MM.1S (cell line): Measurements from ENCODE around the gene DZIP1L.

Source experiments
- DNase-seq: peaks from one replicate; pipeline ENCODE4 v3.0.0-alpha.2; 2015
- H2AFZ ChIP-seq: fragments of 300-600 bp; sonication (generic); 2 replicates; pipeline ENCODE4 v1.6.0; 2016; ENCODE audit warnings: antibody characterized with exemption, low read length
- H3F3A ChIP-seq: fragments of 300-600 bp; sonication (generic); 2 replicates; pipeline ENCODE4 v1.6.1; 2016; ENCODE audit warnings: mild to moderate bottlenecking, antibody characterized with exemption, low read length, moderate library complexity, mixed read lengths; ENCODE audit not compliant: insufficient read depth
- H3K27ac ChIP-seq: fragments of 300-600 bp; sonication (generic); 2 replicates; pipeline ENCODE4 v1.5.1; 2016; ENCODE audit warnings: mild to moderate bottlenecking, low read length
- H3K27me3 ChIP-seq: fragments of 300-600 bp; sonication (generic); replicated peaks from 2 replicates; pipeline ENCODE4 v1.6.0; 2016; ENCODE audit warnings: low read length; ENCODE audit not compliant: insufficient read depth
- H3K36me3 ChIP-seq: fragments of 300-600 bp; sonication (generic); replicated peaks from 2 replicates; pipeline ENCODE4 v1.6.1; 2016; ENCODE audit warnings: mild to moderate bottlenecking, low read length, mixed read lengths; ENCODE audit not compliant: insufficient read depth
- H3K4me1 ChIP-seq: fragments of 300-600 bp; sonication (generic); 2 replicates; pipeline ENCODE4 v1.6.1; 2016; ENCODE audit warnings: low read length, mixed read lengths
- H3K4me2 ChIP-seq: fragments of 300-600 bp; sonication (generic); 2 replicates; pipeline ENCODE4 v1.6.0; 2016; ENCODE audit warnings: low read depth, low read length
- H3K4me3 ChIP-seq: fragments of 300-600 bp; sonication (generic); 2 replicates; pipeline ENCODE4 v1.5.1; 2016; ENCODE audit warnings: low read length, mixed read lengths
- H3K79me2 ChIP-seq: fragments of 300-600 bp; sonication (generic); 2 replicates; pipeline ENCODE4 v1.6.1; 2016; ENCODE audit warnings: mixed run types, low read length, mixed read lengths
- H3K9ac ChIP-seq: fragments of 300-600 bp; sonication (generic); 2 replicates; pipeline ENCODE4 v1.6.1; 2016; ENCODE audit warnings: low read length, mixed read lengths
- H3K9me2 ChIP-seq: fragments of 300-600 bp; sonication (generic); replicated peaks from 2 replicates; pipeline ENCODE4 v1.6.1; 2016; ENCODE audit warnings: mild to moderate bottlenecking, low read length, mixed read lengths; ENCODE audit not compliant: insufficient read depth
- H3K9me3 ChIP-seq: fragments of 300-600 bp; sonication (generic); replicated peaks from 2 replicates; pipeline ENCODE4 v1.6.1; 2016; ENCODE audit warnings: mild to moderate bottlenecking, low read length, mixed read lengths; ENCODE audit not compliant: insufficient read depth
- H4K20me1 ChIP-seq: fragments of 300-600 bp; sonication (generic); 2 replicates; pipeline ENCODE4 v1.6.1; 2016; ENCODE audit warnings: mild to moderate bottlenecking, low read length, moderate library complexity, mixed read lengths; ENCODE audit not compliant: insufficient read depth
- CTCF ChIP-seq: fragments of 300-600 bp; sonication (generic); IDR thresholded peaks from 2 replicates; pipeline ENCODE4 v1.5.1; 2016; ENCODE audit warnings: antibody characterized with exemption, low read length, mixed read lengths
- EZH2 ChIP-seq: fragments of 300-600 bp; sonication (generic); optimal IDR thresholded peaks from 2 replicates; pipeline ENCODE3; 2017; ENCODE audit warnings: low read depth, mild to moderate bottlenecking, antibody characterized with exemption, low read length, mixed read lengths
- EZH2phosphoT487 ChIP-seq: fragments of 300-600 bp; sonication (generic); IDR thresholded peaks from 2 replicates; pipeline ENCODE4 v1.6.1; 2018; ENCODE audit warnings: antibody characterized with exemption, low read length

The DZIP1L gene

DNA sequence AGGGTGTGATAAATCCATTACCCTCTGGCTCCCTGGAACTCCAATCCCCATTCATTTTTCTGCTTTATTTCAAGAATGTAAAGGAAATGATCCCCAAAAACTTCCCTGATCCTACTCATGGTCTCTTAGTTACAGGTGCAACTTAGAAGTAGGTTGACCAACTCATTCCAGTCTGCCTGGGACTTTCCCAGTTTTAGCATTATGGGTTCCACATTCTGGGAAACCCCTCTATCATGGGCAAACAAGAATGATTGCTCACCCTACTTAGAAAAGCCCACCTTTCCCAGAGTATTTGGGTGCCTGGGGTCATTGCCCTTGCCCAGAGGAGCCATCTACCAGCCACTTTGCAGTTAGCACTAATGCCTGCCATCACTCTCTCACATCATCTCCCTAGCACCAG is 89.9 kb downstream of the DZIP1L start:
- DNase-seq = no peak
- Histone ChIP-seq H3K4me1 (no peaks in the 10 kb centered on the region), H3F3A (no peaks in the 10 kb centered on the region), H3K79me2 (no peaks in the 10 kb centered on the region), H3K9ac (no peak overlapping the region), H3K9me3 (no peaks in the 10 kb centered on the region), H3K9me2 (no peaks in the 10 kb centered on the region), H2AFZ (no peak overlapping the region), H3K36me3 (no peaks in the 10 kb centered on the region), H4K20me1 (no peaks in the 10 kb centered on the region), H3K27me3 (no peaks in the 10 kb centered on the region), H3K4me3 (no peak overlapping the region), H3K27ac (no peak overlapping the region), H3K4me2 (no peak overlapping the region)
- TF ChIP-seq CTCF = no peak
- TF ChIP-seq EZH2 = no peak
- no peak for TF ChIP-seq EZH2phosphoT487

GRCh38 chr3:138023754-138024153 is 91.7 kb downstream of the DZIP1L start:
- Histone ChIP-seq H3K9ac (no peak overlapping the region), H3K27ac (no peak overlapping the region), H4K20me1 (no peaks in the 10 kb centered on the region), H3K4me2 (no peak overlapping the region), H2AFZ (no peak overlapping the region), H3K4me3 (no peak overlapping the region), H3F3A (no peaks in the 10 kb centered on the region), H3K9me2 (no peaks in the 10 kb centered on the region), H3K9me3 (no peaks in the 10 kb centered on the region), H3K4me1 (no peaks in the 10 kb centered on the region), H3K36me3 (no peaks in the 10 kb centered on the region), H3K79me2 (no peaks in the 10 kb centered on the region), H3K27me3 (no peaks in the 10 kb centered on the region)
- TF ChIP-seq EZH2phosphoT487 = no peak
- no peak for DNase-seq

DNA sequence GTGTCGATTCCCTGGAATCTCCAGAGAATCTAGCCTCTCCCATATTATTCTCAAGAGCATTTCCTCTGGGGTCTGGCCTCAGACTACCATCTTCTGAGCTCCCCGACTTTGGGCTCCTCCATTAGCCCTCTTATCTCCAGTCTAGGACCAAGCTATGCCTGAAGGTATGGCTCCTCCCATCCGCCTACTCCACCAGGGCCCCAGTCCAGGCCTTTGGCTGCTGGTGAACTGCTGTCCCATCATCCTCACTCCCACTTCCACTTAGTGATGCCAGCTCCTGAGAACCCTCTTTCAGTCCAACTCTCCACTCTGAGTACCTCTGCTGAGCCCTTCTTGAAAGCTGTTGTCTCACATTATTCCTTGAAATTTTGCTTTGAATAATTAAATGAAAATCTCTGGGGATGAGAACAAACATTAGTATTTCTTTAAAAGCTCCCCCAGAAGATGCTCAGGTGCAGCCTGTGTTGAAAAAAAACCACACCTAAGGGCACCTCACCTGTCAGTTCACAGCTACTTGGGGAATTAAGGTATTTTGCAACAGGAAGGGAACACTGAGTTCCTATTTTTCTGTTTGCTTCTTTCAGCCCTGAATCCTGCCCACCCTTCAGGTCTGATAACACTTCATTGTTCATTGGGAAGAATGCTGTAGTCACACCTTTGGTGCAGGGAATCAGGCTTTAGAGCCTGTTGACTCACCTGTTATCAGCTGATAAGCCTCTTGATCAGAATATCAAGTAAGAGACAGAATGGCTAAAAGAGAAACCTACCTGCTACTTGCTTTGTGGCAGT is 95.9 kb downstream of the DZIP1L start:
- H3K4me3 ChIP-seq = no peak overlapping the region
- no peak for DNase-seq
- no peak overlapping the region for H3K27ac ChIP-seq
- H3K9me2 ChIP-seq = no peaks in the 10 kb centered on the region
- H3K9ac ChIP-seq = no peak overlapping the region
- no peaks in the 10 kb centered on the region for H3K27me3 ChIP-seq
- no peaks in the 10 kb centered on the region for H3F3A ChIP-seq
- no peaks in the 10 kb centered on the region for H3K9me3 ChIP-seq
- no peaks in the 10 kb centered on the region for H3K36me3 ChIP-seq
- no peaks in the 10 kb centered on the region for H3K4me1 ChIP-seq
- no peak overlapping the region for H2AFZ ChIP-seq
- H4K20me1 ChIP-seq = no peaks in the 10 kb centered on the region
- H3K4me2 ChIP-seq = no peak overlapping the region
- no peaks in the 10 kb centered on the region for H3K79me2 ChIP-seq
- TF ChIP-seq EZH2 (no peak), EZH2phosphoT487 (no peak), CTCF (no peak)

GRCh38 chr3:138016065-138016464 is 99.3 kb downstream of the DZIP1L start:
- H3F3A ChIP-seq = no peaks in the 10 kb centered on the region
- no peak overlapping the region for H2AFZ ChIP-seq

More at GRCh38 chr3:138016065-138016464, 99.3 kb downstream of the DZIP1L start:
- Histone ChIP-seq H3K27me3 (no peaks in the 10 kb centered on the region), H3K4me2 (no peak overlapping the region), H3K4me3 (no peak overlapping the region), H3K9me2 (no peaks in the 10 kb centered on the region), H4K20me1 (no peaks in the 10 kb centered on the region), H3K9me3 (no peaks in the 10 kb centered on the region), H3K4me1 (no peaks in the 10 kb centered on the region), H3K79me2 (no peaks in the 10 kb centered on the region), H3K36me3 (no peaks in the 10 kb centered on the region), H3K9ac (no peak overlapping the region), H3K27ac (no peak overlapping the region)
- TF ChIP-seq EZH2 = no peak
- TF ChIP-seq EZH2phosphoT487 = no peak
- no peak for TF ChIP-seq CTCF
- no peak for DNase-seq
